Activated T-cell treated with anti-CD3 and anti-CD28 coated beads for 48 hours (primary cell): ENCODE data around the gene MED12L.

ENCODE experiments used
- DNase-seq: peaks from one replicate; pipeline ENCODE4 v3.0.0-alpha.2; 2020; ENCODE audit warnings: low read depth

Gene MED12L

DNA sequence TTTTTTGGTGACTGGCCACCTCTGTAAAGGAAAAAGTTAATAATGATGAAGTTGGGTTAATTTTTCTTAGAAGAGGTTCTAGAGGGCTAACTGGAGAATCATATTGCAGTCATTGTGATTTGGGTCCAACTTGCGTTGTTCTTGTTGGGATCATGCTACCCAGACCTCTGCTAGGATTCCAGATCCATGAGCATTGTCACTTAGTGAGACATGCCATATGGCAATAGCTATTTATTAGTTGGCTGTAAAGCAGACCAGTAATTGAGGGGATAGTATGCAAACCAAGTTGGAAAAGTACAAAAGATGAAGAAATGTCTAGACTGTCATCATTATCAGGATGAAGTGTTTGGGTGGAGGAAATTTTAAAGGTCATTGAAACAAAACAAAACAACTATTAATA, 329.8 kb downstream of the MED12L start:
- no peak for DNase-seq

DNA sequence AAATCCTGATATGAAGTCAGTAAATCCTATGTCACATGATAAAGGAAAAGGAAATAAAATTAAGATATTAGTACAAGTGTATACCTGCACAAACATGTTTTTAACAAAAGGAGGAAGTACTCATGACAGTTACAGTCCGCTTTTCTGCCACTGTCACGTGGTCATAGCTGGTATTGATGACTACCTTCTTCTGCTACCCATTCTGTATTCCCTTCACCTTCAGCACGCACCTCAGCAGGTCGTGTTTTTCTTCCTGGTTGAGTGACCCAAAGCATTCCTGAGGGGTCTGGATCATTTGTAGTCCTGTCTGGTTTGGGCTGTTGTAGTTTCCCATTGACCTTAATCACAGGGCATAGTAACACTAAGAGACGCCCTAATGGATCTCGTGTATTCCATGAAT, 334.3 kb downstream of the MED12L start:
- DNase-seq = no peak

DNA sequence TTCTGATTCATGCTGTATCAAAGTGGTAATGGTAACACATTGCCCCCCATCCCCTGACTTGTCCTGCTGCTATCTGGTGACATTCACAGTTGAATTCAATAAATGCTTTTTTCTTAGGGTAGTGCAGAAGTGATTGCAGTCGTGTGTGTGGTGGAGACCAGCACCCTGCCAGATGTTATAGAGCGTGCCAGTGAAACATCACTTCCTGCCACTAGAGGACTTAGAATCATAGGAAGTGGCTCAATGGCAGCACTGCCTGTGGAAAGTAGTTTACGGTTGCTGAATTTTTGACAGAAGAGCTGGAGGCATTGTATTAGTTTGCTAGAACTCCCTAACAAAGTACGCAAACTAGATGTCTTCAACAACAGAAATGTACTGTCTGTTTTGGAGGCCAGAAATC, 336.5 kb downstream of the MED12L start:
- DNase-seq = no peak

DNA sequence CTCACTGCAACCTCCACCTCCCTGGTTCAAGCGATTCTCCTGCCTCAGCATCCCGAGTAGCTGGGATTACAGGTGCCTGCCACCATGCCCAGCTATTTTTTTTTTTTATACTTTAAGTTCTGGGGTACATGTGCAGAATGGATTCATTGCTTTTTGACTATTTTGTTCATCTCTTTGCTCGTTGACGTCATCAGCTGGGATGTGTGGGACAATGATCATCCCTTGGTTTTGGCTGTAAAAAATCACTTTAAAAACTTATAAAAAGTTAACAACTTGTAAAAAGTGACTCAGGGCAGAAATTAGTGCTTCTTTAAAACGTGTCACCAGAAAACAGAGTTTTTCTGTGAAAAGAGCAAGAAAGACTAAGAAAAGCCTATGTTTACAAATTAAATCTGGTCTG, 337.6 kb downstream of the MED12L start:
- no peak for DNase-seq

DNA sequence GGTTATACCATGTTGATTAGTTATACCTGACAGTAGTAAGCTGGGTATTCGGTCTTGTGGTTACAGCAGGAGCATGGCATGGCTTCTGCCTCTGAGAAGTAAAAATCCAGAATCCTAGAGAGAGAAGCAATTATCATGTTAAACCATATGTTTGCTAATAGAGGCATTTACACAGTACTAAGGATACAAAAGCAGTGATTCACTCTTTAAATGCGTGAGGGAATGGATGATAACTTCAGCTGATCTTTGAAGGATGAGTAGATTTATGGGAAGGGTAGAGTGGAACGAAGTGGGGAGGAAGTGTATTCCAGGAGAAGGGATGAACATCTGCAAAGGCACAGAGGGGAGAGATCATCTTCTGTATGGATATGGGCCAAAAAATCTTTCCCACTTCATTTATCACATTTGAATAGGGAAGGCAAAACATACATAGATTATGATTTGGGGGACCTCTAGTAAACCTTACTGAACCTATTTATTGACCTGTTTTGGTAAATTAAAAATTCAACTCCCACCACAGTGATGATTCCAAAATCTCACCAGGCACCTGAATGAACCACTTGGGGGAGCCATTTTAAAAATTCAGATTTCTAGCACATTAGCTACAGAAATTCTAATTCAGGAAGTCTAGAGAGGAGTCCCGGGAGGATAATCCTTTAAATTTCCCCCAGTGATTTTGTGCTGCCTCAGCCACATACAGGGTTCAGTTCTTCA, 340.3 kb downstream of the MED12L start:
- no peak for DNase-seq

DNA sequence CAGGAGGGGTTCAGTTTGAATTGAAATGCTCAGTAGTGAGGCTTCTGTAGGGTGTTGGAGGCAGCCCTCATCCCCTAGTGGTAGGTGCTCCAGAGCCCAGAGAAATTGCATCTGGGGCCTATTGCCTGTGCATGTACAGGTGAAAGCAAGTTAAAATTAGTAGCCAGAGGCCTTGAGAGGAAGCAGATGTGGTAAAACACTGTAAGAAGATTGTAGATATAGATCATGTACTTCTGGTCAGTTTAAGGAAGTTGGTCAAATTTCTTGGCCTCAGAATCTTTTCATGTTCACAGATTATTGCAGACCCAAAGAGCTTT, 340.8 kb downstream of the MED12L start:
- no peak for DNase-seq

DNA sequence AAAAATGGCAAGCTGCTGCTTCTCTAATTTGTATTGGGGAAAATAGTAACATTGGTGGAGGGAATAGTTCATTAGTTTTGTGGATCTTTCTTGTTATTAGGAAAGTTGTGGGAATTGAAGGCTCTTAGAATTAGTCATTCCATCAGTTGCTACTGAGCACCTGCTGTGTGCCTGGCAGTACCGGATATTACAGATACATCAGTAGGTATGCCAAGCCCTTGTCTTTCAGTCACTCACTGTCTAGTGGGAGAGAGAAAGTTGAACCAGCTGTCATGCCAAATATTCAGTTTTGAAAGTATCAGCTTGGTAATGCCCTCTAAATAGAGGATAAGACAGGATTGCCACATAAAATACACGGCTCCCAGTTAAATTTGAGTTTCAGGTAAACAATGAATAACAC, 342.9 kb downstream of the MED12L start:
- no peak for DNase-seq

DNA sequence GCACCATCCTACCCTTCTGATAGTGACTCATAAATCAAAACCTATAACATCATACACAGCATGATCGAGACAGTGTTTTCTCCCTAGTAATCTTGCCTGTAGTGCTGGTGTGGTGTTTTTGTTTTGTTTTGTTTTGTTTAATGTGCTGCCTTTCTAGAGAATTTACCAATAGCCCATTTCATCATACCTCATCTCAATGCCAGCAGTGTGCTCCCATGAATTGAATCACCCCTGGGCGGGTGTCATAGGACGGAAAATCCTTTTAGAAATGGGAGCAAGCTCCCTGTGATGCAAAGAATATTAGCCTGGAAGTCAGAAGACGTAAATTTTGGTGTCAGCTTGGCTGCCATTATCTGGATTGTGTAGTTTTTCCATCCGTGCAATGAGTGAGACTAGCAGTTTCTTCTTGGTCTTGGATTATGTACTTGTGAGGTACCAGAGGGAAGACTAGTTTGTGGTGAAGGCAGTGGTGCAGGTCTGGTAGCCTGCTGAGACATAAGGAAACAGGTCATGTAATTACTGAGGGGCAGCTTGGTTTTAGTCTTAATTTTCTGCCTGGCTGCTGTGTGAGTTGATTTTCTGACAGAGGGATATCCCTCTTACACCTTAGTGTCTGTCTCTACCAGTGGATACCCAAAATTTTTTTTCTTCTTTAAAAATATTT, 345.5 kb downstream of the MED12L start:
- DNase-seq = no peak

DNA sequence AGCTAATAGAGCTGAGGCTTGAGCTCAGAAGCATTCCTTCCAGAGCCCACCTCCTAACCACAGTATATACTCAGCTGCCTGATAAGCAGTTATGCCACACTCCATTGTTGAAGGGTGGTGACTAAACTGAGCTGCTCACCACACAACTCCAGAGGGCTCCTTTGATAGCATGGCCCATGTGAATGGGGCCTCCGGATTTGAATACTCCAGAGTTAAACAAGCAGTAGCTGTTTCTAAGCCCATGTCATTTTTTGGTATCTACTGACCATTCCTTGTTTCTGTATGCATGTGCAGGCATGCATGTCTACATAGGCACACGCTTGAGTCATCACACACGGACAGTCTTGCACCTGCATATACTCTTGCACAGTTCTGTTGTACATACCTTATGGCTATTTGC, 346.5 kb downstream of the MED12L start:
- no peak for DNase-seq

DNA sequence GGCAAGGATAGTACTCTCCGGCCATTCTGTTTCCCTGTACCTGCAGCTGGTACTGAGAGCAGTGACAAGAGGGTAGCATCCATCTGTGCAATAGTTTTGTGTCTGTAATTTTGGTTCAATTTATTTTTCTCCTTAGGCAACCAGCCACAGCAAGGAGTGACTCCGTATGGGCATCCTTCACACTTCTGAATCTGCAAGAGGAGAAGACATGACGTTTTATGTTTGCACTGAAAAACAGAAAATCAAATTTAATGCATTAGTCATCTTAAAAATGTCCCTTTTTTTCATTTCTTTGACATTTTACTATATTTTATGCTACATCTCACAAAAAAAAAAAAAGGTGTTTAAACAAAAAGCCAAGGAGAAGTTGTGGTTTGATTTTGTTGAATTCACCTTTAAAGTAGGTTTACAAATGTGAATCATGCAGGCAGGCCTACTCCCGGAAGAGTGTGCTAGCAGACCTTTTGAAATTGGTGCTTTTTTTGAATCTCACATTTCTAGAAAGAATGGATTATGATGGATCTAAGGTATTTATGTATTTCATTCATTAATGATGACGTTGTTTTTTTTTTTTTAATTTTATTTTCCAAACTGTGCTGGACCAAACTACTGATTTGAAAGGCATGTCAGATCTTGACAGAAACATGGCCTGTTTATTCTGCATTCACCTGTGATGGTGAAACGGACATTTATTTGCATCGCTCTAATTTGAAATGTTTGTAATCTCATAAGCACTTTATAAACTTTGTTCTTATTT, 347.3 kb downstream of the MED12L start:
- no peak for DNase-seq

DNA sequence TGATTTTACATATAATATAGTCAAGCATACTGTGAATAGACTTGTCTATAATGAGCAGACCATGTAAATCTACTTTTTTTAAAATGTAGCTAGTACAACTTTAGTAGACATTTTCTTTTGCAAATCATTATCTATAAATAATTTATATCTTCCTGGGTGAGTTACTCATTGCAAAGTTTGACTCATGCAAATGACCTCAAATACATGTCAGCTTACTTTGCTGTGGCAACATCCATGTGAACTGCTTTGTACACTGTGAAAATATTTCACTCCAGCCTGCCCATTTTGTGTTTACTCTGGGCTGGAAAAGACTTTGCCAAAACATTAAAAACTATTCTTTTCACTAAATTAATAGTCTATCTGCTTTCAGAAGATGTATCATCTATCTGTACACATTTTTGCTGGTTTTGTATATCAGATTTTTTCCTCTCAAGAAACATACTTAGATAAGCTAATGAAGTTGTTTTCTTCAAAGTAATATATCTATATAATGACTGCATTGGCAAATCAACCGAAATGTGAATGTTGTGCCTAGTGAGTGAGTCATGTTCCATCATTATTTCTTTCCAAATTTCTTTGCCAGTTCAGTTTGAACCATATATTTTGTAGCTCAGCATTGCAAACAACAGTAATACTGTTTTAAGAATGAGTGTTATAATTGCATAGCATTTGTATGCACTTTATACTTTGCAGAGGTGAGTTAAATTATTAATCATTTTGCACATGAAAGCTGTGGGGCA, 348.9 kb downstream of the MED12L start:
- DNase-seq = no peak

DNA sequence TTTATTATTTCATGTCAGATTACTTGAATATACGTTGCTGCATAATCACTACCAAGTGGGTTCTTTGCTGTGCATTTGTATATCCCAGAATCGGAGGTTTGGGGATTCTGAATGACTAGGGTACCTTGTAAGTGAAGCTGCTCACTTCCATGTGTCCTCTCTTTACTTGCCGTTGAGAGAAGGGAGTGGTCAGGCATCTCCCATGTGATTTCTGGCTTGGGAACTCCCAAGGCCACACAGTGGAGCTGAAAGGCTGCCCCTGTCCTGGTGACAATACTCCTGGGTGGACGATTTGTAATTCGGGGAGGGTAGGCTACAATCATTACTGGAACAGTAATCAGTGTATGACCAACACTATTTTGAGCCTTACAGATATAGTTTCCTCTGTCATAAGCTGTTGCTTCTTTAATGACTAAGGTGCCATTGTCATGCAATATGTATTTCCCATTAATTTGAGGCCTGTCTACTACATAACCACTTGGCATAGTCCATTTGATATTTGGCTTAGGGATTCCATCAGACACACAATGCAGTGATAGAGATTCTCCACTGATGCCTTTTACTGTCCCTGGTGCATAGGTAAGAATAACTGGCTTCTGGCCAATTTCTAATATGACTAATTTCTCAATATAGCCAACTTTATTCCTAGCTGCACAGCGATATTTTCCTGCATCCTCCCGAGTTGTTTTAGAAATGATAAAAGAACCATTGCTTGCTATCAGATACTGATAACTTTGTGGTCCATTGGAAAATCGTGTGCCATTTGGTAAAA, 351.4 kb downstream of the MED12L start:
- no peak for DNase-seq

DNA sequence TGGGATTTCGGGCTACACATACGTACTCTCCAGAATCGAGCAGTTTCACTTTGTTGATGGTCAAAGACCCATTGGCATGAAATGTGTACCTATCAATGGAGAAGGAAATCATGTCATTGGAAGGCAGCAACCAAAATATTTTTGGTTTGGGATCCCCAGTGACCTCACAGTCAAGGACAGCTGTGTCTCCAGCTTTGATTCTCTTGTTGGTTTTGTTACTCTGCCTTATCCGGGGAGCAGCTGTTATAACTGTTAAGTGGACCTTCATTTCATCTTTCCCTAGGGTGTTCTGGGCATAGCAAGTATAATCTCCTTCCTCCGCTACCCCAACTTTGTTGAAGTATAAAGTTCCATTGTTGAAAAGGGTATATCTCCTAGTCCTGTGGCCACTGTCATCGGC, 352.4 kb downstream of the MED12L start:
- no peak for DNase-seq

DNA sequence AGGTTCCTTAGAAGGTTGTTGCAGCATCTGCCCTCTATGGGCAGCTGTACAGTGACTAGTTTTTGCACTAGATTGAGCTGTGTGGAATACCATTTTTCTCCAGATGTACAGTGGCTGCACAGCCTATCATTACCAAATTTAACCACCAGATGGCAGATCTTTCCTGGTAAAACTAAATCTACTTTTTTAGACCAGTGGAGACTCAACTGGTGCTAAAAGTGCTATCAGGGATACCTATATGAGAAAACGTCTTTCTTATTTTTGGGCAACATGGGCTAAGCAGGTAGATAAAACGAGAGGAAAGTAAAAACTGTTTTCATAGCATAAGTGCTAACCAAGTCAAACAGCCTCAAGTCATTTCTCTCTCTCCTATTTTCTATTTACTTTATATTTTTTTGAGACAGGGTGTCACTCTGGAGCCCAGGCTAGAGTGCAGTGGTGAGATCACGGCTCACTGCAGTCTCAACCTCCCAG, 354.2 kb downstream of the MED12L start:
- no peak for DNase-seq

DNA sequence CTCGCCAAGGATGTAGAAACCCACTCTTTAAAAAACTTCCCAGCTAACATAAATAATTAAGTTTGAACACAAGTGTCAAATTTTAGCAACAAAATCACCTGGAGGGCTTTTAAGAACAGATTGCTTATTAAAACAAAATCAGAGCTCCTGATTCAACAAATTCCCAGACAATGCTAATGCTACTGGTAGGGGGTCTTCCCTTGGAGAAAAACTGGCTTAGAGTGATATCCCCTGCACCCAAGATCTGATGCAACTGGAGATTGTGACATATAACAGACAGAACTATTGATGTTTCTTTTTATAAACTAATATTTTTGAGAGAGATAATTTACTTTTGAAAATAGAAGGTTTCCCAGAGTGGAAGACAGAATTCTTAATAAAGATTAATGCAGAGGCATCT, 355.5 kb downstream of the MED12L start:
- no peak for DNase-seq

DNA sequence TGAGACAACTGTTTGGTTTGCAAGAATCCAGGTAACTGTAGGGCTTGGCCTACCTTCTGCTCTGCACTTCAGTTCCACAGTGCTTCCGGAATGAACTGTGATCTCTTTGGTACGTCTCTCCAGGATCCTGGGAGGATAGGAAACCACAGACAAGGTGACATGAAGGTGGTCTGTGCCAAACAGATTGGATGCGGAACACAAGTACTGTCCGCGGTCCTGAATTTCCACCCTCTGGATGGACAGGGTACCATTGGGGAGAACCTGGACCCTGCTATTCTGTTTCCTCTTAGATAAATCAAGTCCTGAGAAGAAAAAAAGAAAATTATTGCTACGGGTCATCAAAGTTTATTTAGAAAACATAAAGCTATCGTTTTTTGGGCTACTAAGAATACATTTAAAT, 358.1 kb downstream of the MED12L start:
- no peak for DNase-seq

DNA sequence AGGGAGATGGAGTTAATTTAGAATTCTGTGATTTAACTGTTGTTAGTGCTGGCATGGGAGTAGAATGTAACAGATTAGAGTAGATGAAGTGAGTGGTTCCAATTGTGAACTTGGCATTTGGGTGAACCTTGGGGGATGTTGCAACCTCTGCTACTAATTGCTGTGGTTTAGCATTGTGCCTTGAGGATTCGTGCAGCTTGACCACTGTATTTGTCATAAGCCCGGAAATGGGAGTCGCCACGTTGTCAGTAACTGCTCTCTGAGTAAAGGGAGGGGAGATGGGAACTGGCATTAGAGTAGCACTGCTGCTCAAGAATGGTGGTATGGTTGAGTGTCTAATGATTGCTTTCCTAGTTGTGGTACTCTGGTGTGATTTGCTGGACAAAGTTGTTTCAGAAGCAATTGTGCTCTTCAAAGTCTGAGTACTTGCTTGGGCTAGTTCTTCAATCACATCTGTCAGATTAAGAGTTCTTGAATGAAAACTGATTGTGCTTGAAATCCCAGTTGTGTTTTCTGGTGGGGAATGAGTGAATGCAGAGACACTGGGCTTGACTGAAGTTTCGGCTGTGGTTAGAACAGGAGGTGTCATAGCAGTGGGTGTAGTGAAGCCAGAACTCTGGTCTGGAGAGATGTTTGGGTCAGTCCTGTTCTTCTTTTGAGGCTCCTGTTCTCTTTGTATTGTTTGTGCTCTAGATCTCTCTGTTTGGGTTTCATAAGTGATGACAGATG, 360.0 kb downstream of the MED12L start:
- DNase-seq = no peak

DNA sequence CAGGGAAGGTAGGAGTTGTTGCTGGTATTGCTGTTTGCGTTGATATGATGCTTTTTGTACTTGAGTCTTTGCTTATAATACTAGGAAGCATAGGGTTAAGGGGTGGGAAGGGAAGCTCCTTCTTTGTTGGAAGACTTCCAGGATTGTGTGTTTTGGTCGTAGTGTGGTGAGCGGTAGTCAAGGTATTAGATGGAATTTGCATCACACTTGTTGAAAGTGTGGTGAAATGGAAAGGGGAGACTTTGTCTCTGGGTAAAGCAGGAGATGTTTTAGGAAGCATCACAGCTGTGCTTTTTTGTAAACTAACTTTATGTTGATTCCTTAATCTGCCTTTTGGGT, 360.5 kb downstream of the MED12L start:
- DNase-seq = no peak

DNA sequence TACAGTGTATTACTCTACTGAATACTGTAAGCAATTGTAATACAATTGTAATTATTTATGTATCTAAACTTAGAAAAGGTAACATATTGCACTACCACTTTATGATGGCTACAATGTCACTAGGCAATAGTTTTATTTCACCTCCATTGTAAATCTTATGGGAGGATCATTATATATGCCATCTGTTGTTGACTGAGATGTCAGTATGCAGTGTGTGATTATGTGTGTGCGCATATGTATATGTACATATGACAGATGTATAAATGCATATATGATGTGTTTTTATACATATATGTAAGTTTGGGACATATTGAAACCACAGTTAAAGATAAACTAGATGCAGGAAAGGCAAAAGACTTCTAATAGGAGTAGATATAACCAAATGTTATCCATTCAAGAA, 366.9 kb downstream of the MED12L start:
- DNase-seq = no peak

DNA sequence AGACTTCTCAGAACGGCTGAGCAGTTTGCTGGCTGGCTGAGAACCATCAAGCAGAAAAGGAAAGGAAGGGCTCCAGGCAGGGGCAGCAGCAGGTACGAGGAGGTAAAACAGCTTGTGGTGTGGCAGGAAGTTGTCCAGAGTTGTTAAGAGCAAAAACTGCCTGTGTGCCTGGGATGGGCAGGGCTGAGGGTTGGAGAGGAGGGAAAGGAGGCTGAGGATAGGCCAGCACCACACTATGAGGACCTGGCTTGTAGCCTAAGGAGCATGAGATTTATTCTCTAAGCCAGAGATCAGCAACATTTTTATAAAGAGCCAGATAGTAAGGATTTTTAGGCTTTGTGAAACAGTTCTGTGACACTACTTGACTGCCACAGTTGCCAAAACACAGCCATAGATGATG, 367.4 kb downstream of the MED12L start:
- DNase-seq = no peak

DNA sequence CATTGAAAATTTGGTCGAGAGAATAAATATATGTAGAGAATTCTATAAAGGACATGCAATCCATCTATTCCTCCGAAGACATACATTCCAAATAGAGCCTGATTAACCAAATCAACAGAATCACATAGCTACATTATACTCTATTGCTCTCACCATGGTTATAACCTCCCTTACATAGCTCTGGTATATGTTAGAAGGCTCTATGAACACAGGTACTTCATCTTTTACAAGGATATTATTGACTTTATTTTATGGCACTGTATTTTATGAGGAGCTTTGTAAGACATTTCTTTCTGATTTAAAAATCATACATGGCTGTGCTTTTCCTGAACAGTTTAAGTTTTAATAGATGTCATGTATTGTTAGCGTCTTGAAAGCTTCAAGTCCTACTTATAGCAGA, 370.6 kb downstream of the MED12L start:
- no peak for DNase-seq
